Breast epithelium (tissue), 4 donors: ENCODE results near the gene CPOX. TPM values are rescaled to one million over a fixed set of nuclear protein-coding genes. Genes with fewer than 3 reads are reported as not detected.

ENCODE experiments used
- DNase-seq, 2 donors: peaks; one replicate each; pipeline ENCODE4 v3.0.0-alpha.2; 2019; ENCODE audit warnings: low spot score in 2 of 2
- H3K27ac ChIP-seq, 2 donors: fragments of 200-600 bp; sonication (generic) in 1 of 2; one replicate each; pipeline ENCODE4 v1.5.1; 2016 to 2019; ENCODE audit warnings: mild to moderate bottlenecking in 1 of 2
- H3K27me3 ChIP-seq, 2 donors: fragments of 200-600 bp; sonication (generic) in 1 of 2; one replicate each; pipeline versions ENCODE4 v1.5.1 to v1.6.0; 2017 to 2019; ENCODE audit warnings: control low read depth in 1 of 2, mild to moderate bottlenecking in 1 of 2
- H3K36me3 ChIP-seq: fragments of 200-600 bp; one replicate; pipeline ENCODE4 v1.5.1; 2019
- H3K4me1 ChIP-seq, 2 donors: fragments of 200-600 bp; sonication (generic); one replicate each; pipeline ENCODE4 v1.5.1; 2016 to 2019; ENCODE audit warnings: control low read depth in 1 of 2
- H3K4me3 ChIP-seq, 3 donors: fragments of 200-600 bp; sonication (generic); 1 replicate in 2 of 3; 2 replicates in 1 of 3; pipeline ENCODE4 v1.5.1; 2016 to 2019; ENCODE audit warnings: mild to moderate bottlenecking in 3 of 3, moderate library complexity in 2 of 3
- H3K9me3 ChIP-seq, 2 donors: fragments of 200-600 bp; sonication (generic) in 1 of 2; one replicate each; pipeline ENCODE4 v1.5.1; 2016 to 2019; ENCODE audit warnings: control low read depth in 1 of 2
- POLR2A ChIP-seq: fragments of 450-650 bp; IDR thresholded peaks from one replicate; pipeline ENCODE4 v1.6.1; 2016; ENCODE audit warnings: antibody characterized with exemption, mild to moderate bottlenecking, moderate library complexity
- POLR2AphosphoS5 ChIP-seq, 3 donors: sonication (generic); formaldehyde crosslinking; IDR thresholded peaks; one replicate each; pipeline ENCODE4 v1.6.1; 2017; ENCODE audit warnings: antibody characterized with exemption in 3 of 3
- intact Hi-C: fragments of 100-400 bp; cut with DNase I; formaldehyde crosslinking; loops from one replicate; pipeline ENCODE4 v1.15.1; 2023; ENCODE audit warnings: low total_unique reads
- total RNA-seq, 3 donors: library from RNA; depleted of rRNA; stranded (reverse); fragments of >200 nt; gene quantifications; one replicate each; pipeline ENCODE4 v1.1.0, GENCODE V29; 2016
- TF ChIP-seq, protein P1 (sequence below), 3 donors: fragments of 450-650 bp; IDR thresholded peaks; one replicate each; pipeline ENCODE4 v1.5.1; 2016 to 2017; ENCODE audit warnings: antibody characterized with exemption in 3 of 3, mild to moderate bottlenecking in 3 of 3, moderate library complexity in 3 of 3

CPOX gene
- total RNA-seq, 3 donors from 2014 or later, result 14.4 to 22.1 (median 15.1) TPM

DNA sequence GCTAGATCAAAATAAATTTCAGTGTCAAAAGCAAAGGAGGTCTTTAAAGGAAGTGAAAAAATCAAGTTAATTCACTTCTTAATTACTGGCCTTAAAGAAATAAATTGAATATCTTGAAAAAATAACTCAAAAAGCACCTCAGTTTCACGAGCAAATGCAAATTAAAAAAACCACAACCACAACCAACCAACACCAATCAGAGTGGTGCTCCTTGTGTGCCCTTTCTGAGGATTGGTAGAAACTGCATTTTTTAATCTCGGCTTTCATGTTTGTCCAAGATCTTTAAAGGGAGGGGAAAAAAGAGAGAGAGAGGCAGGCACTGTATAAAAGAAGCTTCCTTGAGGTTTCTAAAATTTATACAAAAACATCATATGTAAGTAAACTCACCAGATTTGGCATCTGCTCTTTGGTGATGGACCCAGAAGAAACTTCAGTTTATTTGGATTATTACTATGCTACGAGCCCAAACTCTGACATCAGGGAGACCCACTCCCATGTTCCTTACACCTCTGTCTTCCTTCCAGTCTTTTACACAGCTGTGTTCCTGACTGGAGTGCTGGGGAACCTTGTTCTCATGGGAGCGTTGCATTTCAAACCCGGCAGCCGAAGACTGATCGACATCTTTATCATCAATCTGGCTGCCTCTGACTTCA, 61.7 kb downstream of the CPOX start, which contains the start of gene GPR15:
TSS of gene GPR15 (plus strand) at position 357 of the 653 bp plus-strand sequence. CDS start at position 413, 56 bp downstream.
- Histone ChIP-seq H3K36me3 (no peaks in the 10 kb centered on the region), H3K4me3 (no peak within 1 kb of the TSS), H3K9me3 (no peaks in the 10 kb centered on the region), H3K27me3 (no peaks in the 10 kb centered on the region), H3K27ac (no peak within 1 kb of the TSS), H3K4me1 (no peaks in the 10 kb centered on the region)
- intact Hi-C loops, result no loop called here
- DNase-seq, result no peak
- TF ChIP-seq POLR2A (no peak), POLR2AphosphoS5 (IDR thresholded peaks at IDR 0.05) (no peak)
- TF ChIP-seq, protein P1, sequence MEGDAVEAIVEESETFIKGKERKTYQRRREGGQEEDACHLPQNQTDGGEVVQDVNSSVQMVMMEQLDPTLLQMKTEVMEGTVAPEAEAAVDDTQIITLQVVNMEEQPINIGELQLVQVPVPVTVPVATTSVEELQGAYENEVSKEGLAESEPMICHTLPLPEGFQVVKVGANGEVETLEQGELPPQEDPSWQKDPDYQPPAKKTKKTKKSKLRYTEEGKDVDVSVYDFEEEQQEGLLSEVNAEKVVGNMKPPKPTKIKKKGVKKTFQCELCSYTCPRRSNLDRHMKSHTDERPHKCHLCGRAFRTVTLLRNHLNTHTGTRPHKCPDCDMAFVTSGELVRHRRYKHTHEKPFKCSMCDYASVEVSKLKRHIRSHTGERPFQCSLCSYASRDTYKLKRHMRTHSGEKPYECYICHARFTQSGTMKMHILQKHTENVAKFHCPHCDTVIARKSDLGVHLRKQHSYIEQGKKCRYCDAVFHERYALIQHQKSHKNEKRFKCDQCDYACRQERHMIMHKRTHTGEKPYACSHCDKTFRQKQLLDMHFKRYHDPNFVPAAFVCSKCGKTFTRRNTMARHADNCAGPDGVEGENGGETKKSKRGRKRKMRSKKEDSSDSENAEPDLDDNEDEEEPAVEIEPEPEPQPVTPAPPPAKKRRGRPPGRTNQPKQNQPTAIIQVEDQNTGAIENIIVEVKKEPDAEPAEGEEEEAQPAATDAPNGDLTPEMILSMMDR (IDR thresholded peaks at IDR 0.05), result no peak

DNA sequence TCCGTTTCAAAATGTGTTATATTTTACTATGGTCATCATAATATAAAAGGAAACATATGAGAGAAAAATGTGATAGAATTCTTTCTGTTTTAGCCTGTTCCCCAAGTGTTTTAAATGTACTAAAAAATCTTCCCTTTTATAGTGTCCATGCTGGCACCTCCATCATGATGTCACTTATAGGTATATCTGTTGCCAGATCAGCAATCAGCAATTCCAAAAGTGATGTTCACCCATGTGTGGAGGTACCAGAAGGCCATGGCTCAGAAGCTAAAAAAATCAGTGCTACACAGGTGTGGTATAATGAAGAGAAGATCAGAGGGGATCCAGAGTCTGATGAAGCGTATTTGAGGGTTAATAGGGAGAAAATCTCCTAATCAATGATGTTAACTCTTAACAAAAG, 62.7 kb downstream of the CPOX start:
- H3K4me3 ChIP-seq, result no peak overlapping the region
- TF ChIP-seq POLR2A (no peak), POLR2AphosphoS5 (IDR thresholded peaks at IDR 0.05) (no peak)
- TF ChIP-seq, protein P1 (IDR thresholded peaks at IDR 0.05), result no peak
- DNase-seq, result no peak
- H3K36me3 ChIP-seq, result no peaks in the 10 kb centered on the region
- H3K27me3 ChIP-seq, result no peaks in the 10 kb centered on the region
- H3K9me3 ChIP-seq, result no peaks in the 10 kb centered on the region
- no peaks in the 10 kb centered on the region for H3K4me1 ChIP-seq
- no peak overlapping the region for H3K27ac ChIP-seq
- intact Hi-C loops, result no loop called here

DNA sequence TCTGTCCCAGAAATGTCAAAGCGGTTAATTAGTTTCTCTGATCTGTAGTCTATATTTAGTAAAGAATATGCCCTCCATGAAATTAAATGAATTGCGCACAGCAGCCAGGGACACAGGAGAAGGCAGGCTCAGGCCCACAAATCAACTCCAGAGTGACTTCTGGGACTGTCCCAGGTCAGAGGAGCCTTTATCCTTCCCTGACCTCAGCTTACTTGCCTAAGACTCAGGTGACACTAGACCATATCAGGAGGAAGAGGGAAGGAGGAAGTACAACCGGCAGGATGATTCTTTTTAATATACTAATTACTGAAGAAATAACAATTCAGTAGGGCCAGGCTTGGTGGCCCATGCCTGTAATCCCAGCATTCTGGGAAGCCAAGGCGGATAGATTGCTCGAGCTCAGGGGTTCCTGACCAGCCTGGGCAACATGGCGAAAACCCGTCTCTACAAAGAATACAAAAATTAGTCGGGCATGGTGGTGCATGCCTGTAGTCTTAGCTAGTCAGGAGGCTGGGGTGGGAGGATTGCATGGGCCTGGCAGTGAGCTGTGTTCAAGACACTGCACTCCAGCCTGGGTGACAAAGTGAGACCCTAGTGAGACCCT, 63.5 kb downstream of the CPOX start:
- no peak for DNase-seq
- intact Hi-C loops, result no loop called here

More for the DNA sequence above, 63.5 kb downstream of the CPOX start:
- no peak for TF ChIP-seq POLR2AphosphoS5 (IDR thresholded peaks at IDR 0.05)
- TF ChIP-seq POLR2A, result no peak
- TF ChIP-seq, protein P1 (IDR thresholded peaks at IDR 0.05), result no peak
- H3K9me3 ChIP-seq, result no peaks in the 10 kb centered on the region
- H3K4me3 ChIP-seq, result no peak overlapping the region
- H3K27me3 ChIP-seq, result no peaks in the 10 kb centered on the region
- no peaks in the 10 kb centered on the region for H3K4me1 ChIP-seq
- H3K27ac ChIP-seq, result no peak overlapping the region
- H3K36me3 ChIP-seq, result no peaks in the 10 kb centered on the region

Other genes with a start within 250 kb of the CPOX start
- gene OR5K4, start 239.8 kb downstream of the CPOX start, total RNA-seq, result not detected
- not detected for gene OR5K3, start 202.9 kb downstream of the CPOX start, total RNA-seq
- not detected for gene OR5K1, start 130.4 kb downstream of the CPOX start, total RNA-seq
- gene OR5K2, start 95.9 kb downstream of the CPOX start, total RNA-seq, result not detected
- 100 to 1,000 TPM; 113 to 121 (median 114) TPM for gene CLDND1, start 70.7 kb downstream of the CPOX start, total RNA-seq
- 1 to 10 TPM in 1 of 3 donors, under 1 TPM in 1, not detected in 1; 0.59 to 1.6 TPM for gene GPR15, start 61.6 kb downstream of the CPOX start, total RNA-seq
- 10 to 100 TPM; 16.1 to 52.6 (median 22.1) TPM for gene ST3GAL6, start 169.7 kb upstream of the CPOX start, total RNA-seq